SK-N-SH (cell line): ENCODE data around the gene ALPL. TPM values are rescaled to one million over a fixed set of nuclear protein-coding genes. Genes with fewer than 3 reads are reported as not detected.

Experiments
- CTCF ChIA-PET: fragments of 300-600, 350-600 bp; formaldehyde crosslinking; extraction: SDS; loops from one replicate; lab custom pipeline; 2021; lab: Yijun Ruan, JAX
- POLR2A ChIA-PET: fragments of 350-600 bp; sonication (Branson Sonifier 250); formaldehyde crosslinking; extraction: SDS; loops from one replicate; lab custom pipeline; 2020; ENCODE audit warnings: antibody characterized with exemption, inconsistent platforms; lab: Yijun Ruan, JAX
- DNase-seq: peaks from one replicate; pipeline ENCODE4 v3.0.0; 2012
- H2AFZ ChIP-seq: fragments of 200-600 bp; sonication (generic); 2 replicates; pipeline ENCODE4 v1.8.1; 2016; ENCODE audit warnings: antibody characterized with exemption, mild to moderate bottlenecking, low read depth
- H3F3A ChIP-seq: fragments of 200-600 bp; sonication (generic); replicated peaks from 2 replicates; pipeline ENCODE3; 2016; ENCODE audit warnings: antibody characterized with exemption, mild to moderate bottlenecking; ENCODE audit not compliant: insufficient read depth
- H3K27ac ChIP-seq, 2 experiments: fragments of 200-500 bp in 1 of 2; fragments of 200-600 bp in 1 of 2; sonication (Bioruptor generic) in 1 of 2; sonication (generic), shearing (Covaris generic) in 1 of 2; 2 replicates each; pipeline versions ENCODE4 v1.5.1 to v1.6.1; 2014 to 2016; ENCODE audit warnings: low read depth in 2 of 2, inconsistent platforms in 1 of 2, low read length in 1 of 2, mild to moderate bottlenecking in 1 of 2, mixed read lengths in 1 of 2
- H3K27me3 ChIP-seq: fragments of 200-600 bp; sonication (generic), shearing (Covaris generic); 2 replicates; pipeline ENCODE4 v1.6.1; 2016; ENCODE audit warnings: mixed run types; ENCODE audit not compliant: insufficient read depth
- H3K36me3 ChIP-seq, 2 experiments: fragments of 200-500 bp in 1 of 2; fragments of 200-600 bp in 1 of 2; sonication (Bioruptor generic) in 1 of 2; sonication (generic) in 1 of 2; replicated peaks in 1 of 2; 2 replicates each; pipeline versions ENCODE3 to v1.5.1; 2014 to 2016; ENCODE audit warnings: low read length in 1 of 2, mild to moderate bottlenecking in 1 of 2; ENCODE audit not compliant: insufficient read depth in 2 of 2, control insufficient read depth in 1 of 2
- H3K4me1 ChIP-seq, 2 experiments: fragments of 200-500 bp in 1 of 2; fragments of 200-600 bp in 1 of 2; sonication (Bioruptor generic) in 1 of 2; sonication (generic), shearing (Covaris generic) in 1 of 2; 2 replicates each; pipeline versions ENCODE4 v1.5.1 to v1.6.1; 2014 to 2016; ENCODE audit warnings: low read depth in 1 of 2, low read length in 1 of 2, mixed run types in 1 of 2; ENCODE audit not compliant: insufficient read depth in 2 of 2, control insufficient read depth in 1 of 2
- H3K4me2 ChIP-seq: fragments of 200-600 bp; sonication (generic), shearing (Covaris generic); 2 replicates; pipeline ENCODE4 v1.6.1; 2017; ENCODE audit warnings: mixed run types
- H3K4me3 ChIP-seq, 2 experiments: fragments of 200-500 bp in 1 of 2; fragments of 200-600 bp in 1 of 2; sonication (Bioruptor generic) in 1 of 2; sonication (generic), shearing (Covaris generic) in 1 of 2; 2 replicates each; pipeline versions ENCODE4 v1.5.1 to v1.8.1; 2014 to 2016; ENCODE audit warnings: low read depth in 2 of 2, inconsistent platforms in 1 of 2, low read length in 1 of 2, mild to moderate bottlenecking in 1 of 2, mixed read lengths in 1 of 2, moderate library complexity in 1 of 2
- H3K79me2 ChIP-seq: fragments of 200-600 bp; sonication (generic); 2 replicates; pipeline ENCODE4 v1.8.1; 2017; ENCODE audit warnings: mild to moderate bottlenecking; ENCODE audit not compliant: insufficient read depth
- H3K9ac ChIP-seq: fragments of 200-600 bp; sonication (generic); 2 replicates; pipeline ENCODE4 v1.6.1; 2017; ENCODE audit warnings: mixed run types
- H3K9me2 ChIP-seq: fragments of 200-600 bp; sonication (generic); 2 replicates; pipeline ENCODE4 v1.6.1; 2017; ENCODE audit warnings: mixed run types
- H3K9me3 ChIP-seq: fragments of 200-600 bp; sonication (generic); 2 replicates; pipeline ENCODE4 v1.6.1; 2017; ENCODE audit warnings: mixed run types, mild to moderate bottlenecking, moderate library complexity
- H4K20me1 ChIP-seq: fragments of 200-600 bp; sonication (generic); 2 replicates; pipeline ENCODE4 v1.6.1; 2017; ENCODE audit warnings: mild to moderate bottlenecking, mixed run types; ENCODE audit not compliant: insufficient read depth
- CHD2 ChIP-seq: fragments of 150-350 bp; IDR thresholded peaks from 2 replicates; pipeline ENCODE4 v1.6.1; 2018; ENCODE audit warnings: low read length; ENCODE audit not compliant: partially characterized antibody
- EZH2phosphoT487 ChIP-seq: fragments of 200-600 bp; sonication (generic); IDR thresholded peaks from 2 replicates; pipeline ENCODE4 v1.6.1; 2017; ENCODE audit warnings: low read depth, mixed run types, mild to moderate bottlenecking, antibody characterized with exemption, moderate library complexity, borderline replicate concordance
- GABPA ChIP-seq: IDR thresholded peaks from 2 replicates; pipeline ENCODE4 v1.4.0; 2012; ENCODE audit warnings: low read depth, mild to moderate bottlenecking
- IRF3 ChIP-seq: fragments of 150-350 bp; IDR thresholded peaks from 2 replicates; pipeline ENCODE4 v1.6.1; 2016; ENCODE audit warnings: mild to moderate bottlenecking, low read depth, low read length
- RFX5 ChIP-seq: IDR thresholded peaks from 2 replicates; pipeline ENCODE4 v1.6.1; 2012; ENCODE audit warnings: mild to moderate bottlenecking, improper control_type of control experiment, low read length
- RXRA ChIP-seq: IDR thresholded peaks from 2 replicates; pipeline ENCODE4 v1.4.0; 2012; ENCODE audit warnings: low read depth, mild to moderate bottlenecking, borderline replicate concordance
- SIN3A ChIP-seq: IDR thresholded peaks from 2 replicates; pipeline ENCODE4 v1.6.1; 2012; ENCODE audit warnings: low read depth, mild to moderate bottlenecking, low read length, moderate library complexity, borderline replicate concordance
- TCF12 ChIP-seq: IDR thresholded peaks from 2 replicates; pipeline ENCODE4 v1.4.0; 2012
- USF2 ChIP-seq: fragments of 150-350 bp; IDR thresholded peaks from 2 replicates; pipeline ENCODE4 v1.6.1; 2017; ENCODE audit warnings: antibody characterized with exemption, low read length, low read depth, borderline replicate concordance
- YY1 ChIP-seq: IDR thresholded peaks from 2 replicates; pipeline ENCODE4 v1.4.0; 2012; ENCODE audit warnings: low read depth, mild to moderate bottlenecking
- WGBS: methylation state at CpG from one replicate; pipeline ENCODE4 v1.1.6; 2017; ENCODE audit warnings: low lambda C conversion rate; 5-methylcytosine and 5-hydroxymethylcytosine counted together
- polyA plus RNA-seq, 3 experiments: library from polyadenylated mRNA; depleted of rRNA; stranded (reverse); fragments of >200 nt; gene quantifications; 2 replicates each; pipeline ENCODE4 v1.2.3, GENCODE V29; 2012
- TF ChIP-seq, protein P1 (sequence below): IDR thresholded peaks from 2 replicates; pipeline ENCODE4 v1.6.1; 2012; ENCODE audit warnings: mild to moderate bottlenecking, low read depth, low read length, moderate library complexity
- TF ChIP-seq, protein P2 (sequence below): fragments of 200-600 bp; sonication (generic); IDR thresholded peaks from 2 replicates; pipeline ENCODE4 v1.6.1; 2017; ENCODE audit warnings: antibody characterized with exemption, mild to moderate bottlenecking, moderate library complexity
- TF ChIP-seq, protein P3 (sequence below): IDR thresholded peaks from 2 replicates; pipeline ENCODE4 v1.4.0; 2012; ENCODE audit warnings: low read depth, borderline replicate concordance

ALPL gene
- polyA plus RNA-seq, 1 of the 3 experiments (the other 2 are of a cell fraction) = 0.69 TPM

- TF ChIP-seq CHD2 = no peak
- no peak for TF ChIP-seq IRF3
- TF ChIP-seq GABPA = no peak
- no peak for TF ChIP-seq TCF12
- no peak for TF ChIP-seq SIN3A
- no peak for TF ChIP-seq YY1
- TF ChIP-seq RFX5 = no peak
Measured at GRCh38 chr1:21496886-21497285, 12.3 kb upstream of the ALPL start (continued).

GRCh38 chr1:21497466-21498061 is 11.7 kb upstream of the ALPL start:
- H3K9me3 ChIP-seq = no peaks in the 10 kb centered on the region
- no peaks in the 10 kb centered on the region for H4K20me1 ChIP-seq
- no peak overlapping the region for H3K27ac ChIP-seq
- WGBS = 77% methylated on average over 5 of the region's 7 CpGs
- H2AFZ ChIP-seq = no peak overlapping the region
- no peaks in the 10 kb centered on the region for H3K4me1 ChIP-seq
- no peaks in the 10 kb centered on the region for H3K9me2 ChIP-seq
- H3K4me3 ChIP-seq = no peak overlapping the region
- no peak overlapping the region for H3K4me2 ChIP-seq
- H3K9ac ChIP-seq = no peak overlapping the region
- TF ChIP-seq, protein P1, sequence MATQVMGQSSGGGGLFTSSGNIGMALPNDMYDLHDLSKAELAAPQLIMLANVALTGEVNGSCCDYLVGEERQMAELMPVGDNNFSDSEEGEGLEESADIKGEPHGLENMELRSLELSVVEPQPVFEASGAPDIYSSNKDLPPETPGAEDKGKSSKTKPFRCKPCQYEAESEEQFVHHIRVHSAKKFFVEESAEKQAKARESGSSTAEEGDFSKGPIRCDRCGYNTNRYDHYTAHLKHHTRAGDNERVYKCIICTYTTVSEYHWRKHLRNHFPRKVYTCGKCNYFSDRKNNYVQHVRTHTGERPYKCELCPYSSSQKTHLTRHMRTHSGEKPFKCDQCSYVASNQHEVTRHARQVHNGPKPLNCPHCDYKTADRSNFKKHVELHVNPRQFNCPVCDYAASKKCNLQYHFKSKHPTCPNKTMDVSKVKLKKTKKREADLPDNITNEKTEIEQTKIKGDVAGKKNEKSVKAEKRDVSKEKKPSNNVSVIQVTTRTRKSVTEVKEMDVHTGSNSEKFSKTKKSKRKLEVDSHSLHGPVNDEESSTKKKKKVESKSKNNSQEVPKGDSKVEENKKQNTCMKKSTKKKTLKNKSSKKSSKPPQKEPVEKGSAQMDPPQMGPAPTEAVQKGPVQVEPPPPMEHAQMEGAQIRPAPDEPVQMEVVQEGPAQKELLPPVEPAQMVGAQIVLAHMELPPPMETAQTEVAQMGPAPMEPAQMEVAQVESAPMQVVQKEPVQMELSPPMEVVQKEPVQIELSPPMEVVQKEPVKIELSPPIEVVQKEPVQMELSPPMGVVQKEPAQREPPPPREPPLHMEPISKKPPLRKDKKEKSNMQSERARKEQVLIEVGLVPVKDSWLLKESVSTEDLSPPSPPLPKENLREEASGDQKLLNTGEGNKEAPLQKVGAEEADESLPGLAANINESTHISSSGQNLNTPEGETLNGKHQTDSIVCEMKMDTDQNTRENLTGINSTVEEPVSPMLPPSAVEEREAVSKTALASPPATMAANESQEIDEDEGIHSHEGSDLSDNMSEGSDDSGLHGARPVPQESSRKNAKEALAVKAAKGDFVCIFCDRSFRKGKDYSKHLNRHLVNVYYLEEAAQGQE = no peak
- TF ChIP-seq USF2 (no peak), EZH2phosphoT487 (no peak), TCF12 (no peak), RXRA (no peak)
- TF ChIP-seq, protein P2, sequence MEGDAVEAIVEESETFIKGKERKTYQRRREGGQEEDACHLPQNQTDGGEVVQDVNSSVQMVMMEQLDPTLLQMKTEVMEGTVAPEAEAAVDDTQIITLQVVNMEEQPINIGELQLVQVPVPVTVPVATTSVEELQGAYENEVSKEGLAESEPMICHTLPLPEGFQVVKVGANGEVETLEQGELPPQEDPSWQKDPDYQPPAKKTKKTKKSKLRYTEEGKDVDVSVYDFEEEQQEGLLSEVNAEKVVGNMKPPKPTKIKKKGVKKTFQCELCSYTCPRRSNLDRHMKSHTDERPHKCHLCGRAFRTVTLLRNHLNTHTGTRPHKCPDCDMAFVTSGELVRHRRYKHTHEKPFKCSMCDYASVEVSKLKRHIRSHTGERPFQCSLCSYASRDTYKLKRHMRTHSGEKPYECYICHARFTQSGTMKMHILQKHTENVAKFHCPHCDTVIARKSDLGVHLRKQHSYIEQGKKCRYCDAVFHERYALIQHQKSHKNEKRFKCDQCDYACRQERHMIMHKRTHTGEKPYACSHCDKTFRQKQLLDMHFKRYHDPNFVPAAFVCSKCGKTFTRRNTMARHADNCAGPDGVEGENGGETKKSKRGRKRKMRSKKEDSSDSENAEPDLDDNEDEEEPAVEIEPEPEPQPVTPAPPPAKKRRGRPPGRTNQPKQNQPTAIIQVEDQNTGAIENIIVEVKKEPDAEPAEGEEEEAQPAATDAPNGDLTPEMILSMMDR = no peak
- TF ChIP-seq, protein P3, sequence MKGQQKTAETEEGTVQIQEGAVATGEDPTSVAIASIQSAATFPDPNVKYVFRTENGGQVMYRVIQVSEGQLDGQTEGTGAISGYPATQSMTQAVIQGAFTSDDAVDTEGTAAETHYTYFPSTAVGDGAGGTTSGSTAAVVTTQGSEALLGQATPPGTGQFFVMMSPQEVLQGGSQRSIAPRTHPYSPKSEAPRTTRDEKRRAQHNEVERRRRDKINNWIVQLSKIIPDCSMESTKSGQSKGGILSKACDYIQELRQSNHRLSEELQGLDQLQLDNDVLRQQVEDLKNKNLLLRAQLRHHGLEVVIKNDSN = no peak
- TF ChIP-seq, all 33 proteins: peak for 0
- ChIA-PET CTCF (interaction anchor here (2.0 to 2.1 kb wide), 2 partner anchors 14 to 76 kb away, joined by 6 to 8 read pairs; no protein-coding TSS in a partner anchor), POLR2A (no interaction called here)
- no peaks in the 10 kb centered on the region for H3K79me2 ChIP-seq
- H3K36me3 ChIP-seq = no peaks in the 10 kb centered on the region
- no peak for DNase-seq
- H3F3A ChIP-seq = no peaks in the 10 kb centered on the region
- peaks cover 10% of the 10 kb centered on the region; the same call in 1 of the 2 replicates for H3K27me3 ChIP-seq
